Measurements from ENCODE around the gene EIF3M. TPM values are rescaled to one million over a fixed set of nuclear protein-coding genes. Genes with fewer than 3 reads are reported as not detected.

Gene EIF3M
- 398 to 526 TPM (median 409 TPM) in 5 replicates for total RNA-seq (2022; extraction: Qiagen RNA extraction; ENCODE audit: low read depth)

GRCh38 chr11:32583459-32584271 lies at the start of gene EIF3M:
Gene EIF3M (plus strand): TSS chr11:32583831. CDS start chr11:32583888, 57 bp downstream.

Other genes starting within 250 kb of the EIF3M start
- 5.7 to 6.9 TPM (median 6.2 TPM) in 5 replicates for gene WT1, start 148.3 kb upstream of the EIF3M start, total RNA-seq (2022; extraction: Qiagen RNA extraction; ENCODE audit: low read depth)
- gene CCDC73, start 210.8 kb downstream of the EIF3M start, total RNA-seq (2022; extraction: Qiagen RNA extraction; ENCODE audit: low read depth) = 0.02 to 0.10 TPM (median 0.04 TPM) in 4 of 5 replicates, not detected in the other
- gene PRRG4, start 246.1 kb downstream of the EIF3M start, total RNA-seq (2022; extraction: Qiagen RNA extraction; ENCODE audit: low read depth) = 0.56 to 0.73 TPM (median 0.58 TPM) in 5 replicates